ENCODE measurements around the gene VIT.

Gene VIT, protein sequence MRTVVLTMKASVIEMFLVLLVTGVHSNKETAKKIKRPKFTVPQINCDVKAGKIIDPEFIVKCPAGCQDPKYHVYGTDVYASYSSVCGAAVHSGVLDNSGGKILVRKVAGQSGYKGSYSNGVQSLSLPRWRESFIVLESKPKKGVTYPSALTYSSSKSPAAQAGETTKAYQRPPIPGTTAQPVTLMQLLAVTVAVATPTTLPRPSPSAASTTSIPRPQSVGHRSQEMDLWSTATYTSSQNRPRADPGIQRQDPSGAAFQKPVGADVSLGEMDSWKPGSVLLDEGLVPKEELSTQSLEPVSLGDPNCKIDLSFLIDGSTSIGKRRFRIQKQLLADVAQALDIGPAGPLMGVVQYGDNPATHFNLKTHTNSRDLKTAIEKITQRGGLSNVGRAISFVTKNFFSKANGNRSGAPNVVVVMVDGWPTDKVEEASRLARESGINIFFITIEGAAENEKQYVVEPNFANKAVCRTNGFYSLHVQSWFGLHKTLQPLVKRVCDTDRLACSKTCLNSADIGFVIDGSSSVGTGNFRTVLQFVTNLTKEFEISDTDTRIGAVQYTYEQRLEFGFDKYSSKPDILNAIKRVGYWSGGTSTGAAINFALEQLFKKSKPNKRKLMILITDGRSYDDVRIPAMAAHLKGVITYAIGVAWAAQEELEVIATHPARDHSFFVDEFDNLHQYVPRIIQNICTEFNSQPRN

GRCh38 chr2:36696533-36696932 lies at the start of gene VIT:
VIT (plus strand) TSS chr2:36696707; CDS start chr2:36716371, 19,664 bp downstream.
- no peak for DNase-seq

DNA sequence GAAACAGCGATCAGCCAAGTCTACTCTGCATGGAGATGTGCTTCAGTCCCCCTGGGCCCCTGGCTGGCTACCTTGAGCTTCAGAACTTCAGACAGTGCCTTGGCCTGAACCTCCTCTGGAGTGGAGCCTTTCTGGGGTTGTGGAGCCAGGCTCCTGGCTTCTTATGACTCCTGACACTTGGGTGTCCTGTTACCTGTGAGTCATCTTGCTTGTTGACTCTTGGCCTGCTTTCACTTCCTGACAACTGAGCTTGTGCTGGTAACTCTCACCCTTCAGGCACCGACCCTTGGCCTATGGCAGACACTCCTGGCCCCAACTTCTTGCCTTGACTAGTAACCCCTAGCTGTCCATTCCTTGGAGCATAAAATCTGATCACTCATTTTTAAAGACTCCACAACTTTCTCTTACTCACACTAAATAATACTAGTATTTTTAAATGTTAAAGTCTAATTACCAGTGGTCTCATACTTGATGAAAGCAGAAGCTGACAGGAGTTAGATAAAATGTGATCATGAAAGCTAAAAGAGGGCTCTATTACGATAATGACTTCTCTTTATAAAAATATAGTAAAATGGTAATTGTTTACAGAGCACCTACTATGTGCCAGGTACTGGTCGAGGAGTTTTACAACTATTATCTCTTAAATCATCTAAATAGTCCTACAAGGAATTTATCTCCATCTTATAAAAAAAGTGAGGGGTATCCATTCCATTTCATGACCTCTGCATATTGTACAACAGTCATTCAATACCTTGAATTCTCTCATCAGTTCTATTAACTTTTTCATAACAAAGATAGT lies 46.3 kb upstream of the VIT start:
- DNase-seq, result peak; percentile 30

DNA sequence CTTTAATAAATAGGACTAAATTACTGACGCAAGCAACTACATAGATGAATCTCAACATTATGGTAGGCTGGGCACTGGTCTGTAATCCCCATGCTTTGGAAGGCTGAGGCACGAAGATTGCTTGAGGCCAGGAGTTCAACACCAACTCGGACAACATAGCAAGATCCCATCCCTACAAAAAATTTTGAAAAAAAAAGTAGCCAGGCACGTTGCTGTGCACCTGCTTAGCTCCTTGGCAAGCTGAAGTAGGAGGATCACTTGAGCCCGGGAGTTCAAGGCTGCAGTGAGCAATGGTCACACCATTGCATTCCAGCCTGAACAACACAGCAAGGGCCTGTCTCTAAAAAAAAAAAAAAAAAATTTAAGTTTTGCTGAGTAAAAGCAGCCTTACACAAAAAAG lies 43.4 kb upstream of the VIT start:
- no peak for DNase-seq

DNA sequence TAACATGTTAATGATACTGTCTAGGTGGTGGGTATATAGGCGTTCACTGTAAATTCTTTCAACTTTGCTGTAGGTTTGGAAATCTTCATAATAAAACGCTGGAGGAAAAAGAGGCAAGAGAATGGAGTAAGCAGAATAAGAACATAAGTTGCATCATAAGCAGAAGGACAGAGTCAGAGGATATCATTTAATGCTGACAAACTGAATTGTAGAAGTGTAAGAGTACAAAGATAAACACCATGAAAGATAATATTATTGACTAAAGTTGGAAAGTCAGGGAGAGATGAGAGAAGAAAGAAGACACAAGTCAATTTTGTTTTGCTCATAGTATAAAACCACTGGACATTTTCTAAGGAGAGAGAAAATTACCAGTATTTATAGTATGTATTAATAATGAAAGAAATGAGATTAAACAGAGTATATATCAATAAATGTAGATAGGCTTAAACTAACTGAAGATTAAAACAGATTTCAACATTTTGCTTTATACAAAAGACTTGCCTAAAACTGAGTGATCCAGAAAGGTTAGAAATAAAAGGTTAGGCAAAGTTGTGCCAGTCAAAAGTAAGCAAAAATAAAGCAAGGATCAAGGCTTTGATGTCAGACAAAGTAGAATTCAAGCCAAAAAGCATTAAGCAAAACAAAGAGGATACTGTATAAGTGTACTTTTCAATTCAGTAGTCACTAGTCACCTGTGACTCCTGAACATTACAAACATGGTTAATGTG lies 42.4 kb upstream of the VIT start:
- no peak for DNase-seq

- DNase-seq, result no peak
Measured at GRCh38 chr2:36655453-36655852, 41.1 kb upstream of the VIT start.

DNA sequence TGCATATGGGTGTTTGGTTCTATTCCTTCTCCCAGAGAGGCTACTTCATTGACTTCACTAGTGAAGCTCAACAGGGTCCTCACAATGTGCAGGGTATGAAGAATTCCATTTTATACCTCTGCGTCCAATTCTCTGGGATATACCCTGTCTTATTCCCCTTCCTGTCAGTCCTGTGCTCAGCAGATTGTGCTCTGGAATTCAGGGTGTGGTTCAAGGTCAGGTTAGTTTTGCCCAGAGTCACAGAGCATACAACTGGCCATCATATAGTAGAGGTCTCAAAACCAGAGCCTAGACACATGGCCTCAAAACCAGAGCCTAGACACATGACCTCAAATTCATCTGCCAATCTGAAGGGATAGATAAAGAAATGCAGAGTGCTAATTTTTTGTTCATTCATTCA lies 38.8 kb upstream of the VIT start:
- no peak for DNase-seq

- DNase-seq, result no peak
Measured at GRCh38 chr2:36658277-36658748, 38.2 kb upstream of the VIT start.

DNA sequence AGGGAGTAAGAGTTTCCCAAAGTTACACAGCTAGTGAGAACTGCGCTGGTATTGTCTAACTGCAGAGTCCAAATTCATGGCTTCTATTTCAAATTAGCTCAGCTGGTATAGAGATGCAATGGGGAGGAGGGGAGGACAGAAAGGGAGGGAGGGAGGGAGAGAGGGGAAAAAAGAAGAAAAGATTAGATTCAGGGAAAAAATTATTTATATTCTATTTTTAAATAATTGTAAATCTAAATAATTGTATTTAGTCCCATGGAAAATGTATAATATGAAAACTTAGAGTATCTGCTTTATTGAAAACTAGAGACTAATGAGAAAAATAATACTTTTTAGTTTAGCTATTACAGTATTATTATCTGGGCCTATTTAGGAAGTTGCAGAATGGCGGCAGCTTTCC lies 37.3 kb upstream of the VIT start:
- DNase-seq, result no peak

DNA sequence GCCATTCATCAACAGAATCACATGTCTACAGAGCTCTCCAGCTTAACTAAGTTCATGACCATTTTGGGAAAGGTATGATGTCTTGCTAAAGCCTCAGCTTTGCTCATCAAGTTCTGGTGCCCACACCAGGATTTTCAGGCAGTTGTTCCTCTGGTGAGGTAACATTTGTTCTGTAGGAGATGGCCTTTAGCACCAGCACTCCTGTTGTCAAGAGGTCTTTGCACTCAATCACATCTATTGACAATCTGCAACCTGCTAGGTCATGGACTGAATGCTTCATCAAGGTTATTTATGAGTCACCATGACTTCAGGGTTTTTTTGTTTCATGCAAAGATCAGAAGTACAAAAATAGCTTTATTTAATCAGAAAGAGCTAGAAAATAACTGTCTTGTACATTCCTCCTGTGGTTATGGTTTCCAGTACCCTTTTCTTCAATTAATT lies 36.6 kb upstream of the VIT start:
- DNase-seq, result no peak

- no peak for DNase-seq
Measured at GRCh38 chr2:36662638-36663037, 33.9 kb upstream of the VIT start.

DNA sequence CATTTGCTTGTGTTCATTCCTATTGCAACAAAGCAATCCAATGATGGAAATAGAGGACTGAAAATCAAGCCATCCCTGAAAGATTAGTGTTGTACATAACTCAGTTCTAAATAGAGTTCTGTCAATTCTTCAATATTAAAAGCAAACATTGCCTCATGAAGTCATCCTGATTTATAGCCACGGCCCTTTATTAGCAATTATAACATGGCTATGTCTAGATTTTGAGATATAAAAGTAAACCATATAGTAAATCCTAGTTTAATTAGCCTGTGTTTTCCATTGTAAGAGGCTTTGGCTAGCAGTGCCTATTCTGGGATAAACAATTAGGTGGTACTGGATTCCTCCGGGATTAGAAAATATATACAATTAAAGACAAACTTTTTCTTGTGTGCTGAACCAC lies 33.2 kb upstream of the VIT start:
- DNase-seq, result no peak

- no peak for DNase-seq
Measured at GRCh38 chr2:36663851-36664695, 32.4 kb upstream of the VIT start.

- DNase-seq, result no peak
Measured at GRCh38 chr2:36664696-36665076, 31.8 kb upstream of the VIT start.

DNA sequence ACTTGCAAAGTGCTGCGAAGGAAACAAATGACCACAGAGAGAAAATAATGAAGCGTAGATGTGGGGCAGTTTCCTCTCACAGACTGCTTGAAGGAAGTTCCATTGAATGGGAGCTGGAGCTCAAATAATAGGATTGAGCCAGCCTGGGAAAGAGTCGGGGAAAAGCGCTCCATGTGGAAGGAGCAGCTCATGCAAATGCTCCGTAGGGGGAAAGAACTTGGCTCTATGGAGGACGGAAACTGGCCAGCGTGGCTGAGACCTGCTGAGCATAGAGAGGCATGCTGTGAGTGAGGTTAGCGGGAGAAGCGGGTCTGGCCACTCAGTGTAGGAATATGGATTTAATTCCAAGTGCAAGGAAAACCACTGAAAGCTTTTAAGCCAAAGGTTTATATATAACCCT lies 28.6 kb upstream of the VIT start:
- DNase-seq, result no peak

- DNase-seq, result no peak
Measured at GRCh38 chr2:36670881-36671595, 25.5 kb upstream of the VIT start.

DNA sequence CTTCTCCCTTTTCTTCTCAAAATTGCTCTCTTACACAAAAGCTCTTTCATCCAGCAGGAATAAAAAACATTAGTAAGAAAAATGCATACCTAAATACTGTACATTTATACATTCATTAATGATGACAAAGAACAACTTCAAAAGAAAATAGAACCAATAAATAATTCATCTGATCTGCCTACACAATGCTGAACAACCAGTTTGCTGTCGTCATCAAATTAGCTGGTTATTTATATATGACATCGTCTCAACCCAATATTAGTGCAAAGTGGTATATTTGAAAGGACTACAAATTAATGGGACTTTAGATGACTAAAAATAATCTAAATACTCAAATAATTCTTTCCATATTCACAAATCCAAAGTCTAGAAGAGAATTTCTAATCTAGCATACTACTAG lies 24.8 kb upstream of the VIT start:
- DNase-seq, result no peak

GRCh38 chr2:36672199-36672598 lies 24.3 kb upstream of the VIT start:
- DNase-seq, result no peak

- no peak for DNase-seq
Measured at GRCh38 chr2:36675579-36676282, 20.8 kb upstream of the VIT start.

GRCh38 chr2:36676364-36676763 lies 20.1 kb upstream of the VIT start:
- no peak for DNase-seq

- DNase-seq, result no peak
Measured at GRCh38 chr2:36677386-36677785, 19.1 kb upstream of the VIT start.
